Fibroblast of pulmonary artery (primary cell): ENCODE results near the gene RRP1.

Source experiments
- DNase-seq: peaks from one replicate; pipeline ENCODE4 v3.0.0-alpha.2; 2010; ENCODE audit warnings: low read depth
- H3K4me3 ChIP-seq: replicated peaks from 2 replicates; pipeline ENCODE4 v1.5.1; 2011; ENCODE audit warnings: low read depth, mild to moderate bottlenecking, control low read depth, low read length, moderate library complexity
- TF ChIP-seq, protein P1 (sequence below): IDR thresholded peaks from 2 replicates; pipeline ENCODE4 v1.5.1; 2011; ENCODE audit warnings: mild to moderate bottlenecking, control low read depth, low read length, inconsistent platforms; ENCODE audit errors: missing control alignments

The RRP1 gene

GRCh38 chr21:43801006-43801783, 11.8 kb downstream of the RRP1 start:
- DNase-seq, result no peak
- H3K4me3 ChIP-seq, result no peak overlapping the region
- TF ChIP-seq, protein P1, sequence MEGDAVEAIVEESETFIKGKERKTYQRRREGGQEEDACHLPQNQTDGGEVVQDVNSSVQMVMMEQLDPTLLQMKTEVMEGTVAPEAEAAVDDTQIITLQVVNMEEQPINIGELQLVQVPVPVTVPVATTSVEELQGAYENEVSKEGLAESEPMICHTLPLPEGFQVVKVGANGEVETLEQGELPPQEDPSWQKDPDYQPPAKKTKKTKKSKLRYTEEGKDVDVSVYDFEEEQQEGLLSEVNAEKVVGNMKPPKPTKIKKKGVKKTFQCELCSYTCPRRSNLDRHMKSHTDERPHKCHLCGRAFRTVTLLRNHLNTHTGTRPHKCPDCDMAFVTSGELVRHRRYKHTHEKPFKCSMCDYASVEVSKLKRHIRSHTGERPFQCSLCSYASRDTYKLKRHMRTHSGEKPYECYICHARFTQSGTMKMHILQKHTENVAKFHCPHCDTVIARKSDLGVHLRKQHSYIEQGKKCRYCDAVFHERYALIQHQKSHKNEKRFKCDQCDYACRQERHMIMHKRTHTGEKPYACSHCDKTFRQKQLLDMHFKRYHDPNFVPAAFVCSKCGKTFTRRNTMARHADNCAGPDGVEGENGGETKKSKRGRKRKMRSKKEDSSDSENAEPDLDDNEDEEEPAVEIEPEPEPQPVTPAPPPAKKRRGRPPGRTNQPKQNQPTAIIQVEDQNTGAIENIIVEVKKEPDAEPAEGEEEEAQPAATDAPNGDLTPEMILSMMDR, result no peak

- no peak overlapping the region for H3K4me3 ChIP-seq
- DNase-seq, result no peak
- TF ChIP-seq, protein P1, result no peak
These were observed 13.4 kb downstream of the RRP1 start for GRCh38 chr21:43802713-43803313.

GRCh38 chr21:43803558-43804300, 14.4 kb downstream of the RRP1 start:
- TF ChIP-seq, protein P1, result no peak
- no peak overlapping the region for H3K4me3 ChIP-seq
- DNase-seq, result no peak

GRCh38 chr21:43805275-43805800, 16.0 kb downstream of the RRP1 start:
- H3K4me3 ChIP-seq, result no peak overlapping the region
- TF ChIP-seq, protein P1, result no peak
- no peak for DNase-seq

DNA sequence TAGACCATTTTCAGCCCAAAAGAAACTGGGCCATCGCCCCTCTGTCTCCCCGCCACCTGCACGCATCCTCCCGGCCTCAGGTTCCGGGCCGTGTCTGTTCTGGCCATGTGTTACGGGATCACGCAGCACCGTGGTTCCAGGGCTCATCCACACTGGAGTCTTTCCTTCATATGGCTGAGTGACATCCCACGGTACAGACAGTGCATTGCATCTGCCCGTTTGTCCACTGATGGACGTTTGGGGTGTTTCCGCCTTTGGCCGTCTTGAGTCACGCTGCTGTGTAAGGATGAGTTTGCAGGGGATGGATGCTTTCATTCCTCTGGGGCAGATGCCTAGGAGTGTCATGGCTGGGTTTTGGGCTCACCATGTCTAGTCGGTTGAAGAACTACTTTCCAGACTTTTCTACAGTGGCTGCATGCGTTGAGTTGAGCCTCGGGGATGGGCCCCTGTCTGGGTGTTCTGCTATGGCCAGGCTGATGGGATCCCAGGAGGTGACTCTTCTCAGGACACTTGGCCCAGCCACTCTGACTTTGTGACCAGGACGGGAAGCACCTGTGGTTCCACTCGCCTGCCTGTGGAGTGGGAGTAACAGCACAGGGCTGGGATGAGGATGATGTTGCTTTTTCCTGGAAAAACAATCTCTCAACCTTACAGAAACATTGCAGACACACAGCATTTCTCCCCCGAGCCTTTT, 16.8 kb downstream of the RRP1 start:
- no peak for DNase-seq
- TF ChIP-seq, protein P1, result no peak
- H3K4me3 ChIP-seq, result no peak overlapping the region

DNA sequence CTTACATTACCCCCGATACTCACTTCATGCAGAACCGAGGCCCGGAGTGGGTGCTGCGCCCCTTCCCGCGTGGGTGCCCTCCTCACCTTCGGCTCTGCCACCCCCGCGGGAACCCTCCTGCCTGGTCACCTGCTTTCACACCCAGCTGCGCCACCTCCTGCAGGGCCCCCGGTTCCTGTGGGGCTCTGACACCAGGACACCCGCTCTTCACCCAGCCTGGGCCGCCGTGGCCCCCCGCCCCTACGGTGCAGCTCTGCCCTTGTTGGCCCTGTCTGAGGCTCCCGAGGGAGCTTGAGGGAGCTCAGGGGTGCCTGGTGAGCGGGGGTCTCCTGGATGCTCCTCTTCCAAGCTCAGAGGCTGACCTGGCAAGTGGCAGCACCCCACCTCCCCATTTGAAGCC, 19.0 kb downstream of the RRP1 start:
- H3K4me3 ChIP-seq, result no peak overlapping the region
- TF ChIP-seq, protein P1, result no peak
- no peak for DNase-seq
